Measurements from ENCODE around the gene TLL2. TPM values are rescaled to one million over a fixed set of nuclear protein-coding genes. Genes with fewer than 3 reads are reported as not detected.

TLL2 gene
- total RNA-seq, 1 donor from 2014 or later = not detected

GRCh38 chr10:96532523-96532922 is 18.8 kb upstream of the TLL2 start:
- ATAC-seq (no peak), DNase-seq (no peak)
- no peak overlapping the region for H3K4me3 ChIP-seq
- no peaks in the 10 kb centered on the region for H3K9me3 ChIP-seq
- intact Hi-C loops (cut with DNase I) = no loop called here
- TF ChIP-seq CTCF (IDR thresholded peaks at IDR 0.05) = no peak
- no peaks in the 10 kb centered on the region for H3K4me1 ChIP-seq
- H3K27me3 ChIP-seq = no peaks in the 10 kb centered on the region
- H3K27ac ChIP-seq = no peak overlapping the region
- peaks cover 52% of the 10 kb centered on the region for H3K36me3 ChIP-seq

- no peaks in the 10 kb centered on the region for H3K9me3 ChIP-seq
- intact Hi-C loops (cut with DNase I) = no loop called here
- no peak overlapping the region for H3K27ac ChIP-seq
- ATAC-seq (no peak), DNase-seq (no peak)
- peaks cover 79% of the 10 kb centered on the region for H3K36me3 ChIP-seq
- TF ChIP-seq CTCF (IDR thresholded peaks at IDR 0.05) = no peak
- no peaks in the 10 kb centered on the region for H3K27me3 ChIP-seq
- no peaks in the 10 kb centered on the region for H3K4me1 ChIP-seq
- no peak overlapping the region for H3K4me3 ChIP-seq
Observed at GRCh38 chr10:96529634-96530279, 16.0 kb upstream of the TLL2 start.

GRCh38 chr10:96524741-96525140 is 11.0 kb upstream of the TLL2 start:
- Histone ChIP-seq H3K27me3 (no peaks in the 10 kb centered on the region), H3K27ac (no peak overlapping the region), H3K36me3 (peaks cover 85% of the 10 kb centered on the region), H3K4me3 (no peak overlapping the region), H3K9me3 (no peaks in the 10 kb centered on the region), H3K4me1 (no peaks in the 10 kb centered on the region)
- DNase-seq (no peak), ATAC-seq (no peak)
- no peak for TF ChIP-seq CTCF (IDR thresholded peaks at IDR 0.05)
- intact Hi-C loops (cut with DNase I) = no loop called here

GRCh38 chr10:96517284-96517683 is 3.6 kb upstream of the TLL2 start:
- no peak for ATAC-seq
- H3K27ac ChIP-seq = no peak overlapping the region

GRCh38 chr10:96516337-96516736 is 2.6 kb upstream of the TLL2 start:
- H3K4me3 ChIP-seq = no peak overlapping the region
- no peak for DNase-seq
- H3K9me3 ChIP-seq = no peaks in the 10 kb centered on the region
- H3K27ac ChIP-seq = no peak overlapping the region
- peaks cover 14% of the 10 kb centered on the region for H3K36me3 ChIP-seq
- TF ChIP-seq CTCF (IDR thresholded peaks at IDR 0.05) = no peak
- H3K4me1 ChIP-seq = peaks cover 23% of the 10 kb centered on the region
- intact Hi-C loops (cut with DNase I) = loop anchor here (10.0 kb wide), 1 partner anchor 122 kb away; no protein-coding TSS in a partner anchor
- no peak for ATAC-seq
- H3K27me3 ChIP-seq = peaks cover 23% of the 10 kb centered on the region

More at GRCh38 chr10:96517284-96517683, 3.6 kb upstream of the TLL2 start:
- Histone ChIP-seq H3K27me3 (peaks cover 13% of the 10 kb centered on the region), H3K36me3 (peaks cover 23% of the 10 kb centered on the region), H3K9me3 (no peaks in the 10 kb centered on the region), H3K4me1 (peaks cover 21% of the 10 kb centered on the region), H3K4me3 (no peak overlapping the region)
- intact Hi-C loops (cut with DNase I) = loop anchor here (10.0 kb wide), 1 partner anchor 122 kb away; no protein-coding TSS in a partner anchor
- DNase-seq = no peak
- no peak for TF ChIP-seq CTCF (IDR thresholded peaks at IDR 0.05)
